SK-N-SH treated with all-trans-retinoic acid at 6 μM for 48 hours (cell line): ENCODE results near the gene SUMO3.

ENCODE experiments used
- ARNTL ChIP-seq: fragments of 450-650 bp; formaldehyde crosslinking; IDR thresholded peaks from 2 replicates; pipeline ENCODE4 v1.5.0; 2020; ENCODE audit warnings: low read depth, mild to moderate bottlenecking, moderate library complexity, borderline replicate concordance
- CREB5 ChIP-seq: fragments of 250-450 bp; sonication (Bioruptor Pico); IDR thresholded peaks from 2 replicates; pipeline ENCODE4 v1.5.1; 2020; ENCODE audit warnings: low read depth, mild to moderate bottlenecking, moderate library complexity
- CSDC2 ChIP-seq: fragments of 250-450 bp; sonication (Bioruptor Pico); IDR thresholded peaks from 2 replicates; pipeline ENCODE4 v1.5.0; 2020; ENCODE audit warnings: mild to moderate bottlenecking, moderate library complexity
- SNAI2 ChIP-seq: fragments of 250-450 bp; sonication (Bioruptor Pico); IDR thresholded peaks from 2 replicates; pipeline ENCODE4 v1.5.0; 2020; ENCODE audit warnings: mild to moderate bottlenecking, moderate library complexity
- TSHZ2 ChIP-seq: fragments of 250-450 bp; sonication (Bioruptor Pico); IDR thresholded peaks from 2 replicates; pipeline ENCODE4 v1.5.0; 2020; ENCODE audit warnings: mild to moderate bottlenecking, moderate library complexity
- ZFP3 ChIP-seq: fragments of 250-450 bp; sonication (Bioruptor Pico); IDR thresholded peaks from 2 replicates; pipeline ENCODE4 v1.5.0; 2020; ENCODE audit warnings: mild to moderate bottlenecking, moderate library complexity
- ZFP30 ChIP-seq: fragments of 450-650 bp; formaldehyde crosslinking; IDR thresholded peaks from 2 replicates; pipeline ENCODE4 v1.5.0; 2022; ENCODE audit warnings: mild to moderate bottlenecking, moderate library complexity
- ZNF565 ChIP-seq: fragments of 450-650 bp; formaldehyde crosslinking; conservative IDR thresholded peaks from 2 replicates; pipeline ENCODE4 v1.5.0; 2020; ENCODE audit warnings: low read depth, mild to moderate bottlenecking, moderate library complexity
- TF ChIP-seq, protein P1 (sequence below): fragments of 250-450 bp; sonication (Bioruptor Pico); IDR thresholded peaks from 2 replicates; pipeline ENCODE4 v1.5.1; 2021; ENCODE audit warnings: mild to moderate bottlenecking, moderate library complexity
- TF ChIP-seq, protein P2 (sequence below): fragments of 250-450 bp; sonication (Bioruptor Pico); IDR thresholded peaks from 2 replicates; pipeline ENCODE4 v1.8.0; 2020; ENCODE audit warnings: mild to moderate bottlenecking, moderate library complexity, borderline replicate concordance

DNA sequence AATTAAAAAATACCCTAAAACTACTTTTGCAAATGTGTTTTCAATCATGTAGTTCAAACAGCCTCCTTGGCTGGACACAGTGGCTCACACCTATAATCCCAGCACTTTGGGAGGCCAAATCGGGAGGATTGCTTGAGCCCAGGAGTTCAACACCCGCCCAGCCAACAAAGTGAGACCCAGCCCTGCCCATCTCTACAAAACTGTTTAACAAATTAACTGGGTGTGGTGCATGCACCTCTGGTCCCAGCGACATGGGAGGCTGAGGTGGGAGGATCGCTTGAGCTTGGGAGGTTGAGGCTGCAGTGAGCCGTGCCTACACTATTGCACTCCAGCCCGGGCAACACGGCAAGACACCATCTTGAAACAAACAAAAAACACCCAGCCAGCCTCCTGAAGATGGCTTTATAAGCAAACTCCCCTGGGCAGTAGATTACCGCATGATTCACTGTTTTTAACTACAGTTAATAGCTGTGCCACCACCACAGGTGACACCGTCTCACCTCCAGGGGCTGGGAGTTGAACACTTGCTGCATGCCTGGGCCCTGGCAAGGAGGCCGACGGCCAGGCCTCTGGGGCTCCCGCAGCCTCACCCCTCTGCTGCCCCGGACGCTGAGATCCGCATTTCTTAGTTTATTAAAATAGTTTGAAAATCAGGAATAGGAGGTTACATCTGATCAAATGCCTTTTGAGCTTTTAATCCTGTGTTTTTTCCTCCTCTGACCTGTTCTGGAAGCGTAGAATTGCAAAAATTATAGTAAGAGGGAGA lies 39.4 kb upstream of the SUMO3 start:
- TF ChIP-seq ZFP30 (CRISPR knock-in tag) (no peak), ARNTL (CRISPR knock-in tag) (no peak), CSDC2 (no peak), TSHZ2 (CRISPR knock-in tag) (no peak), ZFP3 (CRISPR knock-in tag) (no peak), CREB5 (CRISPR knock-in tag) (no peak), ZNF565 (CRISPR knock-in tag) (no peak), SNAI2 (CRISPR knock-in tag) (no peak)
- TF ChIP-seq, protein P1, sequence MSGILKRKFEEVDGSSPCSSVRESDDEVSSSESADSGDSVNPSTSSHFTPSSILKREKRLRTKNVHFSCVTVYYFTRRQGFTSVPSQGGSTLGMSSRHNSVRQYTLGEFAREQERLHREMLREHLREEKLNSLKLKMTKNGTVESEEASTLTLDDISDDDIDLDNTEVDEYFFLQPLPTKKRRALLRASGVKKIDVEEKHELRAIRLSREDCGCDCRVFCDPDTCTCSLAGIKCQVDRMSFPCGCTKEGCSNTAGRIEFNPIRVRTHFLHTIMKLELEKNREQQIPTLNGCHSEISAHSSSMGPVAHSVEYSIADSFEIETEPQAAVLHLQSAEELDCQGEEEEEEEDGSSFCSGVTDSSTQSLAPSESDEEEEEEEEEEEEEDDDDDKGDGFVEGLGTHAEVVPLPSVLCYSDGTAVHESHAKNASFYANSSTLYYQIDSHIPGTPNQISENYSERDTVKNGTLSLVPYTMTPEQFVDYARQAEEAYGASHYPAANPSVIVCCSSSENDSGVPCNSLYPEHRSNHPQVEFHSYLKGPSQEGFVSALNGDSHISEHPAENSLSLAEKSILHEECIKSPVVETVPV (CRISPR knock-in tag): no peak
- TF ChIP-seq, protein P2, sequence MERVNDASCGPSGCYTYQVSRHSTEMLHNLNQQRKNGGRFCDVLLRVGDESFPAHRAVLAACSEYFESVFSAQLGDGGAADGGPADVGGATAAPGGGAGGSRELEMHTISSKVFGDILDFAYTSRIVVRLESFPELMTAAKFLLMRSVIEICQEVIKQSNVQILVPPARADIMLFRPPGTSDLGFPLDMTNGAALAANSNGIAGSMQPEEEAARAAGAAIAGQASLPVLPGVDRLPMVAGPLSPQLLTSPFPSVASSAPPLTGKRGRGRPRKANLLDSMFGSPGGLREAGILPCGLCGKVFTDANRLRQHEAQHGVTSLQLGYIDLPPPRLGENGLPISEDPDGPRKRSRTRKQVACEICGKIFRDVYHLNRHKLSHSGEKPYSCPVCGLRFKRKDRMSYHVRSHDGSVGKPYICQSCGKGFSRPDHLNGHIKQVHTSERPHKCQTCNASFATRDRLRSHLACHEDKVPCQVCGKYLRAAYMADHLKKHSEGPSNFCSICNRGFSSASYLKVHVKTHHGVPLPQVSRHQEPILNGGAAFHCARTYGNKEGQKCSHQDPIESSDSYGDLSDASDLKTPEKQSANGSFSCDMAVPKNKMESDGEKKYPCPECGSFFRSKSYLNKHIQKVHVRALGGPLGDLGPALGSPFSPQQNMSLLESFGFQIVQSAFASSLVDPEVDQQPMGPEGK: no peak
